Activated CD4-positive, alpha-beta T cell treated with anti-CD3 and anti-CD28 coated beads, Interleukin-10, Interleukin-2, amounts not matched to agents 100 ng/mL and 50 ng/mL, durations not matched to agents 16 hours and 8 hours (primary cell): ENCODE results near the gene ST3GAL5.
"Not testable (repeated sequence)": the region's sequence is repeated elsewhere in the genome, so short reads cannot be mapped to it uniquely, and the experiment has no call there.

Experiments
- DNase-seq: peaks from one replicate; pipeline ENCODE4 v3.0.0-alpha.2; 2020

ST3GAL5 gene

DNA sequence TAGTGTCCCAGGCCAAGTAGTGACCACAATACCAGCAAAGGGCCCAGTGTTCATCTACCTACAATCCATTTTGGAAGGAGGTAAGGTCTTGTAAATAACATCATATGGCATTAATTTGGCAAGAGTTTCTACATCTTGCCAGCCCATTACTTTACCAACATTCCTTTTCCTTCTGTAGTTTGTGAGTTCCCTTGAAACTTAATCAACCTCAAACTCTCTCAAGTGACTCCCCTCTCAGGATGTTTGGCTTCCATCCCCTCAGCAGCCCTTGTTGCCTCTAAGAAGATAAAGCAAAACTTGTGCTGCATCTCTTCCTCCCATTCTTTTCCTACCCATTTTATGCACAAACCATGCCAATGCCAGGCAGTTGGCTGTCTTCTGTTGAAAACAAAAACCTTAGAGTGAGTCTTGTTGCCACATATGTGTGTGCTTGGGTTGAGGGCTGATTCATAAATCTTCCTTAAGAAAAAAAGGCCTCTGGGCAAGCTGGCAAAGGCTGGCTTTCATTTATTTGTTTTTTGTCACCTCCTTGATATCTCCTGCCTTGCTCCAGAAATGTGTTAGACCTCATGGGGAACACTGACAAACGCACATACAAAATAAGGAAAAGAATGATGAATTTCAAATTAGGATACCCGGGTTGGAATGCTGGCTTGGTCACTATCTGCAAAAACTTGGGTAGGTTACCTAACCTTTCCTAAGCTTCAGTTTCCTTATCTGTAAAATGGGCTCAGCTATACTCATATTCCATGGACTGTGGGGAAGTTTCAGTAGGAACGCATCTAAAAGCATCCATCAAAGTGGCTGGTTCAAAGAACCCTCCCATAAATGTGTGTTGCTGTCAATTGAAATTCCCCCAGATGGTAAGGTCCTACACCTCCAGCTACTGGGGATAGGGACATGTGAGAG is 29.4 kb upstream of the ST3GAL5 start:
- no peak for DNase-seq

DNA sequence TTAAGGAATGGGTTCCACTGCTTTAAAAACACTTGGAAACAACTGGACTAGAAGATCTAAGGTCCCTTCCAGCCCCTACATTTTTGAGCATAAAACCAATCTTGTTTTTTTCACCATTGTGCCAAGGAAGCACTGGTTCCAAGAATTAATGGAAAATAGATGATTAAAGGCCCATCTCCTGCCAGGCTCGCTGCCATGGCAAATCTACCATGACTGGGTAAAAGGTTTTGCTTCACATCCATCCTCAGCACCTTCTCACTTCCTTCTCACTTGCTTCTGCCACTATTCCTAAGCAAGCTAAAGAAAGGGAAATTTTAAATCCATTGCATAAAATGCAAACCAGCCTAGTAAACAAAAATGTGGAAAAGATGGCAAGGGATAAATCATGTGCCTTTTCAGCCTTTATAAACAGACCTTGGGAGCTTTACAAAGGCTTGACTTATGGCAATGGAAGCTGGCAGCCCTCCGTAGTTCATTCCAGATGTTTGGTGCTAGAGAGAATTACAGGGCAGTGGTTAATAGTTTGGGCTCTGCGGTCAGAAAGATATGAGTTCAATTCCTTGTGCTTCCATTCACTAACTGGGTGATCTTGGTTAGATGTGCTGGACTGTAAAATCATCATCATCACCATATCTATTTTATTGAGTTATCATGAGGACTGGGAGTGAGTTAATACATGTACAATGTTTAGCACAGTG is 27.0 kb upstream of the ST3GAL5 start:
- no peak for DNase-seq

DNA sequence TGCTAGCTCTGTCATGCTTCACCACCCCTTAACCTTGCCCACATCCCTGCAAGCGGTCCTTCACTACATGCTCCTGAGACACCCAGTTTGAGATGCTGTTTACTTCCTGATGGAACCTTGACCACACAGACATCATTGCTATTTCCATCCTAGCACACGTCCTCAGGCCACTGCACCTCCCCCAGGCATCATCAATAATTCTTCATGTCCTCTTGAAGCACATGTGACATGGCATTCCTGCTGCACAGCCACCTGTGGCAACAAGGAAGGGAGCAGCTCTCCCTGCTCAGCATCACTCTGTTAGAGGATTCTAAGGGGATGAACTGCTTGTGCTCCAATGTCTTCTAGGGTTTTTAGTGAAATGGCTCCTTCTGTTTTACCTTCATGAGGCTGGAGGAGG is 26.1 kb upstream of the ST3GAL5 start:
- no peak for DNase-seq

DNA sequence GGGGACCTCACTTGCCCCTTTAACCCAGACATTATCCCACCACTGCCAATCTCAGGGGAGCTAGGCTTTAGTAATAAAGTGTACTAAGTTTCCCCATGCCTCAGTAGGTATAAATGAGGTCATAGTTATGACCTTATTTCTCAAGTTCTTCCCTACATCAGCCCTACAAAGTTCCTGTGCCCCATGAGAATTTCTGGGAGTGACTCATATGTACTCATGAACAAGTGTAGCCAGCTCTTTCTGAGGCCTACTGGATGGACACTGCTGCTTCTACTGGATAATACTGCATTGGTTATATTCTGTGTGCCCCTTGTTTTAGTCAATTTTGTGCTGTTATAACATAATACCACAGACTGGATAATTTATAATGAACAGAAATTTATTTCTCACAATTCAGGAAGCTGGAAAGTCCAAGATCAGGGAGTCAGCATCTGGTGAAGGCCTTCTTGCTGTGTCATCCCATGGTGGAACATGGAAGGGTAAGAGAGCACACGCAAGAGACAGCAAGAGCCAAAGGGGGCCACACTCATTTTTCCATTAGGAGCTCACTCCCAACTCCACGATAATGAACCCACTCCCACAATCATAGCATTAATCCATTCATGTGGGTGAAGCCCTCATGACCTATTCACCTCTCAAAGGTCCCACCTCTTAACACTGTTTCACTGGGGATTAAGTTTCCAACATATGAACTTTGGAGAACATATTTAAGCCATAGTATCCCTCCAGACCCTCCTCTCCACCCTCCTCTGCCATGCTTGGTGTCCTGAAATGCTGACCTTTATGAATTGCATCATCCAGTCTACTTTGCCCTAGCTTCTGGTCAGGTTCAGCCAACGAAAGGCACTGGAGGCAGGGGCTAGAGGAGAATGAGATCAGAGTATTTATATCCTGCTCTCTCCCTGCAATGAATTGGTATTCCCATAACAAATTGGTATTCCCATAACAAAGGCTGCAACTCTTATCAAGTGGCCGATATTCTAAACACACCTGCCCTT is 25.4 kb upstream of the ST3GAL5 start:
- no peak for DNase-seq

DNA sequence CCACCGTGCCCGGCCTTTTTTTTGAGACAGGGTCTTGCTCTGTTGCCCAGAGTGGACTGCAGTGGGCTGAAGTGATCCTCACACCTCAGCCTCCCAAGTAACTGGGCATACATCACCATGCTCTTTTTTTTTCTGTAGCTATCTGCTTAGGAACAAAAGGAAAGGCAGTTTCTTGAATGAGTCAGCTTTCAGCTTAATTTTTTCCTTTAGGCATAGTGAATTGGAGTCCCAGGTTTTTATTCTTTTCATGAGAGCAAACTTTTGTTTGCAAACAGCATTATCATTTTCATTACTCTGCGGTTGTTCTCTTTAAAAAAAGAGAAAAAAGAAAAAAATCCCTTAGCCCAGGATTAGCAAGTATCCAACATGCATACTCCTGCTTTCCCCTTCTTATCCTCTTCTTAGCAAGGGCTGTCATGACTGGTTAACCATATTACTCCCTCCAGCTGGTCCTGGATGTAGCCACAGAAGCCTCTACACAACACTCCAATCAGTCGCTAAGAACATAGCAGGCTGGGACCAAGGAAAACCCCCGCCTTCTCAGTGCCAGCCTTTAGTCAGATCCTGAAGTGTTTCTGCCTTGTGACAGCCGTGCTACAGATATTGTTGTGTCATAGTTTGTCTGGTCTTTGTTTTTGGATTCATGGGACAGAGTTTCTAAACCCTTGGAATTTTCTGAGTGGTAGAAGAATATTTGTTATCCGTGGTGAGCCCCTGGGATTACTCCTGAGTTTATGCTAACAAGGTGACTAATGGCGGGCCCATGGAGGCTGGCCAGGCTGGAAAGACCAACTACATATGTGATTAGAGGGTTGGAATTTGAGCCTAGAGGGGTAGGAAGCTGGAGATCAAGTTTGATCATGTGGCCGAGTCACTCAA is 23.3 kb upstream of the ST3GAL5 start:
- no peak for DNase-seq

DNA sequence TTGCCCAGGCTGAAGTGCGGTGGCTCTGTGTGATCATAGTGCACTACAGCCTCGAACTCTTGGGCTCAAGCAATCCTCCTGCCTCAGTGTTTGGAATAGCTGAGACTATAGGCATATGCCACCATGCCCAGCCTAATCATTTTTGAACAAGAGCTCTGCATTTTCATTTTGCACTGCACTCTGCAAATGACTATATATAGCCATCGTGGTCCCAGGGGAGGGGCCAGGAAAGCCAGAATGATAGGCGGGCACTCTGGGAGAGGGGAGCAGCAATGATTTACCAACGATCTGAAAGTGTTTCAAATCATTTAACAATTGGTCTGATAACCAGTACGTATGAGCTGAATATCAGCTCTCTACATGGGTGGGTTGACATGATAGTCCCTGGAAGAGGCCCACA is 22.3 kb upstream of the ST3GAL5 start:
- DNase-seq, result no peak

GRCh38 chr2:85909005-85909404 is 20.2 kb upstream of the ST3GAL5 start:
- DNase-seq, result no peak

DNA sequence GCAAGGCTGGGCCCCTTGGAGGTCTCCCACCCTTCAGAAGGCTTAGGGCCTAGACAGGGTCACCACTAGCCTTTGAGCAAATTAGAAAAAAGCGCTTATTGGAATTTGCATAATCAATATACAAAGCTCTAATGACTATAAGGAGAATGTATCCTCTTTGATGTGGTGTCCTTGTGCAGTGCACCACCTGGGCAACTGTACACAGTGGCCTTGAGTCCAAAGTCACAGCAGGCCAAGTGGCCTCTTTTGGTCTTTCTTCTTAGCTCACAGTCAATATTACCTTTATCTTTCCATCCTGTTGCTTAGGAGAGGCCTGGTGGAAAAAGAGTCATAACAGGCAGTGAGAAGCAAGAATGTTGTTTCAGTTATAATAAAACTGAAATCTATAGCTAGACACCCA is 19.7 kb upstream of the ST3GAL5 start:
- no peak for DNase-seq

DNA sequence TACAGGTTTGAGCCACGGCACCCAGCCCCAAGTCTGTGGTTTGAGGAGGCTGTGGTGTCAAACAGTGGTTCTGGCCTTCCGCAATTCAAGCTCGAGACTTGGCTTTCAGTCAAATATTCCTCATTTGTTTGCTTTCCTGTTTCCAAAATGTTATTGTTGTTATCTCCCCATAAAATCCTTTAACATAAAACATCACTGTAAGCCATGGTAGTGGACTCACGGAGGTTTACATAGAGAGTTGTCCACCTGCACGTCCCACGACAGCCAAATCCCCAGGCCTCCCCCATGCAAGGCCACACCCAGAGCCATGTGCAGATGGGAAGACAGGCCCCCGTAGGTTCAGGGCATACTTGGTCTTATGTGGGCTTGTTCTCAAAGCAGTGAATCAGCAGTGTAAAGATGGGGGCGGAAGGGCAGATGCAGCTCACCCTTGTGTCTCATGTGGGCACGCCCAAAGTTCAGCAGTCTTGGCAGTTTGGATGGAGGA is 18.9 kb upstream of the ST3GAL5 start:
- DNase-seq, result no peak

DNA sequence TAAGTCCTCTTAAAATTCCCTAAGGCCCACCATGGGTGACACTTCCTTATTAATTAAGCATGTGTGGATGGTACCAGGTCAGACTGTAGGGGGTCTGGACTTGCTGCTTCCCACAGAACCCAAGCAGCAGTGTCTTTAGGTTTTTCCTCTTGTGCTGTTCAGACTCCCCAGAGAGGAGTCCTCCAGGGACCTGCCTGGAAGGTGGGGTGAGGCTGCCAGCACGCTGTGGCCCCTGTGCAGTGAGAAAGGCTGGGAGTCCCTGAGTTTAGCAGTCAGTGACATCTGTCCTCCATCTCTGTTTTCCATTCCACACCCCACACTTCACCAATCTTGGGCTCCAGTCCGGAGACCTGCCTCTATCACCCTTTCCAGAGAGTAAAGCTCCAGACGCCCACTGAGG is 18.0 kb upstream of the ST3GAL5 start:
- no peak for DNase-seq

- DNase-seq, result no peak
These were observed 17.1 kb upstream of the ST3GAL5 start for GRCh38 chr2:85905891-85906290.

- no peak for DNase-seq
These were observed 16.4 kb upstream of the ST3GAL5 start for GRCh38 chr2:85905187-85905666.

DNA sequence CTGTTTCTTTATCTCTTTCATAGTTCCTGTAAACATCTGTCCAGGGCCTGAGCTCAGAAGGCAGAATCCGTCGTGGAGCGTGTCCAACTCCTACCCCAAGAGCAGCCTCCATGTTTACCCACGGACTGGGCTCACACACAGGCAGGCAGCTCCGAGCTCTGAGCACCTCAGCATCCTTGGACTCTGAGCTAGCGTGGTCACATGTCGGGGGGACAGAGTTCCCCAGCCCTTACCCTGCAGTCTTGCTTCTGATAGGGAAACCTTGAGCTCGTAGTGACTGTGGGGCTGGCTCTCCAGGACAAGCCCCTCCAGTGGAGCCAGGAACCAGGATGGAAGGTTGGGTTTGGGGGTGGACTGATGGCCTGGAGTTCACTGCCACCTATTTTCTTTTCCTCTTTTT is 15.1 kb upstream of the ST3GAL5 start:
- no peak for DNase-seq

DNA sequence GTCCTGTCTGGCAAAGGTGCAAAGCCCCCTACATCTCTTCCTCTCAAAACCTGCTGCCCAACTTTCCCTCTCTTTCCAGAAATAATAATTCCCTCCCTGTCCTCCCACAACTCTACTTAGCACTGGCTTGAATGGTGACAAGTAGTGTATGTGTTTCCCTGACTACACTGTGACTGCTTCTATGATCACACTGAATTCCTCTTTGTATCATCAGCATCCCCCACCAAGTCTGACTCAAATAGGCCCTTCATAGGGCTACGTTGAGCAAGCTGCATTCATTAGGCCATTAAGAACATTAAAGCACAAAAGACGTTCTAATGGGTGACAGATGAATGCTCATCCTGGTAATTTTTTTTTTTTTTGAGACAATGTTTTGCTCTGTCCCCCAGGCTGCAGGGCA is 13.7 kb upstream of the ST3GAL5 start:
- no peak for DNase-seq

GRCh38 chr2:85901155-85901554 is 12.4 kb upstream of the ST3GAL5 start:
- no peak for DNase-seq

DNA sequence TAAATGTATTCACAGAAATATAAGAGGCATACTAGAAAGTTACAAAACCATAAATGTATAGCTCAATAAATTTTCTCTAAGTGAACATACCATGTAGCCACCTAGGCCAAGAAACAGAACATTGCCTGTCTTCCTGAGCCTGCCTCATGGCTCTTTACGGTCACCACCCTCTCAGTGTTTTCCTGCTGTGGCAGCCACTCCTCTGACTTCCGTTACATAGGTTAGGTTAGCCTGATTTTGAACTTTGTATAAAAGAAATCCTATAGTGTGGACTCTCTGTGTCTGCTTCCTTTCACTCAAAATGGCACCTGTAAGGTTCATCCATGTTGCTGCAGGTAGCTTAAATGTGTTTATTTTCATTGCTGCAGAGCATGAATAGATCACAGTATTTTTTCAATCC is 11.6 kb upstream of the ST3GAL5 start:
- no peak for DNase-seq

GRCh38 chr2:85899849-85900248 is 11.1 kb upstream of the ST3GAL5 start:
- no peak for DNase-seq

DNA sequence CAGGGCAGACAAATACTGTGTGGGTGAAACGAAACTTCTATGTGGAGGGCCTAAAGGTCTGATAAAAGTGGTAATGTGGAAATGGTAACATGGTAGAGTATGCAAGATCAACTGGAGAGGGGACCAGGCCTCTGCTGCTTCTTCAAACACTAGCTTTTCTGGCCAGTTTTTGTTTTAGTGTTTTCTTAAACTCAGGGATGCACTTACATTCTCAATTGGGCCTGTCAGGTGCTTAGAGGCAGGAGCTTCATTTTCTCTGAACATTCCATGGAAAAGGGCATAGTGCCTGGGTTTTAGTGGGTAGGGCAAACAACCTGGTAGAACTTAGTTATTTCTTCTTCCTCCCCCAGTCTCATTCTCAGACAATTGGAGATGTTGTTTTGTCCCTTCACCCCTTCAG is 10.5 kb upstream of the ST3GAL5 start:
- no peak for DNase-seq

GRCh38 chr2:85898881-85899280 is 10.1 kb upstream of the ST3GAL5 start:
- DNase-seq, result no peak

DNA sequence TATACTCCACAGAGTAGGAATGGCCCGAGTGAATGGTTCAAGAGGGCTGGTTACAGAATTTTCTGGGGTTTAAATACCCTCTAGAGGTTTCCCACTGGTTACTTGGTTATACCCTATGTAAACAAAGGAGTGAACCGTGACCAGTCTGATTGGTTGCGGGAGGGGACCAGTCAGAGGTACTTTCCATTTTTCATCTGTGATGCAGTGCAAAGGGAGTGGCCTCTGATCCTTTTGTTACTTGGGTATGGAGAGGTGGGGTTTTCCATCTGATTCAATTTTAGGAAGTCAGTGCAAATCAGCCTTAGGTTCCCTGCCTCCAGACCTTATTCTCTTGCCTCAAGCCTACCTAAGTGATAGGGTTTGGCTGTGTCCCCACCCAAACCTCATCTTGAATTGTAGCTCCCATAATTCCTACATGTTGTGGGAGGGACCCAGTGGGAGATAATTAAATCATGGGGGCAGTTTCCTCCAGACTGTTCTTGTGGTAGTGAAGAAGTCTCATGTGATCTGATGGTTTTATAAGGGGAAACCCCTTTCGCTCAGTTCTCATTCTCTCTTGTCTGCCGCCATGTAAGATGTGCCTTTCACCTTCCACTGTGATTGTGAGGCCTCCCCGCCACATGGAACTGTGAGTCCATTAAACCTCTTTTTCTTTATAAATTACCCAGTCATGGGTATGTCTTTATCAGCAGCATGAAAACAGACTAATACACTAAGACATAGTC is 5.9 kb upstream of the ST3GAL5 start:
- DNase-seq, result not testable (repeated sequence)
